HG03571 (cell line): ENCODE data around the gene PTPN5.
A peak's percentile ranks its signal among the peaks of the same experiment; 100 is the strongest.

Experiments used
- ATAC-seq: cut with Tn5 transposase; IDR thresholded peaks from one replicate; pipeline ENCODE4 v1.9.1; 2021; ENCODE audit not compliant: unreplicated experiment

The PTPN5 gene

GRCh38 chr11:18713646-18714442 is 77.8 kb downstream of the PTPN5 start:
- ATAC-seq, result no peak

- no peak for ATAC-seq
Observed at GRCh38 chr11:18710545-18710944, 81.1 kb downstream of the PTPN5 start.

- no peak for ATAC-seq
Observed at GRCh38 chr11:18709414-18709813, 82.2 kb downstream of the PTPN5 start.

GRCh38 chr11:18707811-18708340 is 83.7 kb downstream of the PTPN5 start:
- ATAC-seq, result no peak

GRCh38 chr11:18706330-18707243 is 85.0 kb downstream of the PTPN5 start:
- no peak for ATAC-seq

- no peak for ATAC-seq
Observed at GRCh38 chr11:18705651-18706281, 85.8 kb downstream of the PTPN5 start.

DNA sequence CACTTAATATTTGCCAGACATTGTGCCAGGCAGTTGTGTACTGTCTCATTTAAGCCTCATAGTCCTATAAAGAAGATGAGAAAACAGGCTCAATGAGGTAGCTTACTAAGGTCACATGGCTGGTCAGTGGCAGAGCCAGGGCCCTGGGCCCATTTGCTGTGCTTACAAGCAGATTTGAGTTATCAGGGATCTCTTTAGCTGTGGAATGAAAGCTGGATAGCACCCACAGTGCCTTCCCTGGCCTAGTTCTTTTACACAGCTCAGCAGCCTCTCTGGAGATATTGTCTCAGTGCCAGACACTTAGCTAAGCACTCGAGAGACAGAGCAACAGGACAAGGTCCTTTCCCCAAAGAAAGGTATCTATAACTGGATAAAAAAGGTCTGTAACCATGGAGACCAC is 86.9 kb downstream of the PTPN5 start:
- ATAC-seq, result no peak

DNA sequence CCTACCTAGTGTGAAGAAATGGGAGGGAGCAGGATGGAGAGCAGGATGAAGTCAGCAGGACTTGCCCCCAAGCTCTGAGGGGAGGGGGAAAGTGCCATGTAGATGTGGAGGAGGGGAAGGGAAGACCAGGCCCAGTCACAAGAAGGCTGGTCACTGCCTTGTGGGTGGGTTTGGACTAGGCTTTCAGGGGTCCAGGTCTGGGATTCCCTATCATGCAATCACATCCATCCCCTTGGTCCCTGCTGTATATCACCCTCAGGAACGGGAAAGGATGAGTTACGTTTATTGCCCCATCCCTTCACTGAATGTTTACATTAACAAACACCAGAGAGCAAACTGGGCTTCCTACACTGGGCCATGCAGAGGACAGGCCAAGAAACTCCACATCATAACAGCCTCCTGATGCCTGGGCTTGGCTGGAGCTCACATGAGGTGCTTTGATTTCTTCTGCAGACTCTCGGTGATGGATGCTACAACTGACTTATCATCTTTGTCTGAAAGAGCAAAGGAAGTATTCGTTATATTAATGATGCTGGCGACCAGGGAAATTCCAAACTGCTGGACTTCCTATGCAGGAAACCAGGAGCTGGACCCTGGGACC is 87.5 kb downstream of the PTPN5 start:
- no peak for ATAC-seq

DNA sequence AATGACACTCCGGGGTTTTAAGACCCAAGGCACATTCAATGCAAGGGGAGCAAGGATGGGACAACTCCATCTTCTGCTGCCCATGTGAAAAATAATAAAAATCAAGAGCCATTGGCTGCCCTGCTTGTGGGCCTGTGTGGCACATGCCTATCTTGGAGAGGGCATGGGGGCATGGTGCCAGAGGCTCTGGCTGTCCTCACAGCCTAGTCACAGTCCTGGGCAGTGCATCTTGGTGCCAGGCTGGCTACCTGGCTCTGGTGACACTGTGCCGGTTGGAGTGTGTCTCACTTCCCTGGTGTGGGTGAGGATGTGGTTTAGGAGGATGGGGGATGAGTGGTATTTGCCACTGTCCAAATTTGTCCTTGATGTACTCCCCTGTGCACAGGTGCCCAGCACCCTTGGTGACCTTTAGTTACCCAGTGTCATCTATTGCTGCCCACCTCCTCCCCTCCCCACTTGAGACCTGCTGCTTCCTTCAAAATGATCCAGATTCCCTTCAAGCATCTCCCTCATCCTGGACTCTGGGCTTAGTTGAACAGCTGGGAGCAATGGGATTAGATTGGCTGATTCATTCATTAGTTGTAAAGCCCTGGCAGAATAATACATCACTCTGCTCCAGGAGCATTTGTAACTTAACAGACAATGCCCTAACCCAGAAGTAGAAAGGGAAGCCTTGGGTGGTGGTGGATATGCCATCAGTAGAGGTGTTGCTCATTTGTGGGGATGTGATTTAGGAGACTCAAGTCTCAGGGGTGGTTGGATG is 88.4 kb downstream of the PTPN5 start:
- ATAC-seq, result no peak

DNA sequence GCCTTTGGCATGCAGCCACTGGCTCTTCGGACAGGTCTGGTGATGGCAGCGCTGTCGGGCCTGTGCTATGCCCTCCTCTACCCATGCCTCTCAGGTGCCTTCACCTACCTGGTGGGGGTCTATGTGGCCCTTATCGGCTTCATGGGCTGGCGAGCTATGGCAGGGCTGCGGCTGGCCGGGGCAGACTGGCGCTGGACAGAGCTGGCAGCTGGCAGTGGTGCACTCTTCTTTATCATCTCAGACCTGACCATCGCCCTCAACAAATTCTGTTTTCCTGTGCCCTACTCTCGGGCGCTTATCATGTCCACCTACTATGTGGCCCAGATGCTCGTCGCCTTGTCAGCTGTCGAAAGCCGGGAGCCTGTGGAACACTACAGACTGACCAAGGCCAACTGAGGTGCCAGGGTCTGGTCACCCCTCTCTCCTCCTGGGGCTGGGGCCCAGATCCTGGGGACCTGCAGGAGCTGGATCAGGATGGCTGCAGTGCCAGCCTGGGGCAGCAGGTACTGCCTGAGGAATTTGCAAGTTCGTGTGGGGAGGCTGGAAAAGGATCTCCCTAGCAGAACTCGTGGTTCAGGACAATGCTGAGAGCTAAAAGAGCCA is 89.9 kb downstream of the PTPN5 start:
- no peak for ATAC-seq

DNA sequence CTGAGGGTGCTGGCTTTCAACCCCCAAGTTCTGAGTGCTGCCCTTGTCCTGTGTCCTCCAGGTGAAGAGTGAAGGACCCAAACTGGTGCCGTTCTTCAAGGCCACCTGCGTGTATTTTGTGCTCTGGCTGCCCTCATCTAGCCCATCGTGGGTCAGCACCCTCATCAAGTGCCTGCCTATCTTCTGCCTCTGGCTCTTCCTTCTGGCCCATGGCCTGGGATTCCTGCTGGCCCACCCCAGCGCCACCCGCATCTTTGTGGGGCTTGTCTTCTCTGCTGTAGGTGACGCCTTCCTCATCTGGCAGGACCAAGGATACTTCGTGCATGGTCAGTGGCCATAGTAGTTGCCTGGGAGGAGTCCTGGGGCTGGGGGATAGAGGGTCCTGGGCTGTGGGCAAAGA is 90.7 kb downstream of the PTPN5 start:
- no peak for ATAC-seq

GRCh38 chr11:18700375-18700774 is 91.2 kb downstream of the PTPN5 start:
- no peak for ATAC-seq

- ATAC-seq, result no peak
Observed at GRCh38 chr11:18699848-18700261, 91.7 kb downstream of the PTPN5 start.

- no peak for ATAC-seq
Observed at GRCh38 chr11:18699269-18699596, 92.4 kb downstream of the PTPN5 start.

GRCh38 chr11:18698341-18699268 is 93.0 kb downstream of the PTPN5 start, which contains the start of gene TMEM86A:
Gene TMEM86A, plus strand, starts transcription at chr11:18698779. Its CDS starts 108 bp downstream, at chr11:18698887.
- ATAC-seq, result peak; percentile 89

DNA sequence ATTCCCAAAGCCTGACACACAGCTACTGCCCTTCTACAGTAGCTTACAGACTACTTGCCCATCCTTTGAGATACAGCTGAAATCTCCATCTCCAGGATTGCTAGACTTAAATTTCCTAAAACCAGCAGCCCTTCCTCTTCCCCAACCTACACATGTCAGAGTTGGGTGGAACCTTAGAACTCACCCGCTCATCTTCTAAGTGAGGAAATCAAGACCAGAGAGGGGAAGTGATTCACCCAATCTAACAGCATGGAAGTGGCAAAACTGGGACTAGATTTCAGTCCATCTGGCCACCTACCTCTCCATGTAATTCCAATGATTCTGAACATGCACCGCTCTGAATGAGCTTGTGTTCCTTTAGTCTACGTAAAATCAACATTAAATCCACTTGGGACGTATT is 94.0 kb downstream of the PTPN5 start:
- ATAC-seq, result no peak

DNA sequence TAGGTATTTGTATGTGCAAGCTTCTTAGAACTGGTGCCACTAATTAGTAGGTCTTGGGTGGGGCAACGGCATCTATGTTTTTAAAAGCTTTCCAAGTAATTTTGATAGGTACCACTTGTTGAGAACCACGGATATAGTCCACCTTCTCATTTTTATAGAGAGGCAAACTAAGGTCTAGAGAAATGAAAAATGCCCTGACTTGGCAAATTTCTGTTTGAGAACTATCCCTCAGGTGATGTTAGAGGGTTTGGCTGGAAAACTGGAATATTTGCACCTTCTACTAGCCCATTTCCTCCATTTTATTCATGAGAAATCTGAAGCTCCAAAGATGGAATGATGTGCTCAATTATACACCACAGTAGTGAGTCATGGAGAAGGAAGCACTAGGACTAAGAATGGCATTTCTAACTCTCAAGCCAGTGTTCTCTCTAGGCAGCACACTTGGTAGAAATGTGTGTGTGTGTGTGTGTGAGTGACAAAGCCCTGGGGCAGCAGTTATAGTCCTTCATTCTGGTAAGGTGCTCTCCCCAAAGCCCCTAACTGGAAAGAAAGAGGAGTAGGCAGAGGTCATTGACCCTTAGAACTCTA is 94.9 kb downstream of the PTPN5 start:
- ATAC-seq, result no peak
